ENCODE results near the gene RANBP1.
A peak's percentile ranks its signal among the peaks of the same experiment; 100 is the strongest.

The RANBP1 gene

GRCh38 chr22:20172141-20172613 lies 56.3 kb downstream of the RANBP1 start:
- DNase-seq (ENCODE audit: low read depth in 2 of 2): no peak

DNA sequence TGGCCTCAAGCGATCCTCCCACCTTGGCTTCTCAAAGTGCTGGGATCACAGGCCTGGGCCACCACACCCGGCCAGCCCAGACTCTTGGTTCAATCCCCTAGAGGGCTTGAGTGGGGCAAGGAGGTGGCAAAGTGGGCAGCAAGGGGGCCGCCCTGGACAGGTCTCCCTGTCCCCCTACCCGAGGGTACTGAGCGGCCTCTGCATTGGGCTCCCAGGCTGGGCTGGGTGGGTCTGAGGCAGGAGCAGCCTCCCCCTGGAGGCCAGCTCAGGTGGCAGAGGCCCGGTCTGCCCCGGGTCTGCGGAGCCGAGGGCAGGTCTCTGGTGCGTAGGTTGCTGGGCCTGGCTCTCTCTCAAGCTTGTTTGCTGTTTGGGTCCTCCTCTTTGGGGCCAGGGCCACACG lies 57.3 kb downstream of the RANBP1 start:
- no peak for DNase-seq (ENCODE audit: low read depth in 2 of 2)

DNA sequence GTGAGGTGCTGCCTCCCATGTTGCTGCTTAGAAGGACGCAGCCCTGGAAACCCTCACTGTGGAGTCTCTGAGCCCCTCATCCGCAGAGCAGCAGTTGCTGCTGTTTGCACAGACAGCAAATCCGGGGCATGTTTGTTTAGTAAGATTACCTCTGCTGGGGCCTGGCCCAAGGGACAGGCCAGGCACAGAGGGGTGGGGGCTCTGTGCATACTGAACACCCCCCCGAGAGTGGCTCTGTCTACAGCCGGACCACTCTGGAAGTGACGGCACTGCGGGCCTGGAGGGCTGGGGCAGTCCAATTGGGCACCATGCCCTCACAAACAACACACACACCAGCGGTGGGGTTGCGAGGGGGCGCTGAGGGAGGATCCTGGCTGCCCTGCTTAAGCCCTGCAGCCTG lies 57.9 kb downstream of the RANBP1 start:
- DNase-seq (ENCODE audit: low read depth in 2 of 2): no peak

DNA sequence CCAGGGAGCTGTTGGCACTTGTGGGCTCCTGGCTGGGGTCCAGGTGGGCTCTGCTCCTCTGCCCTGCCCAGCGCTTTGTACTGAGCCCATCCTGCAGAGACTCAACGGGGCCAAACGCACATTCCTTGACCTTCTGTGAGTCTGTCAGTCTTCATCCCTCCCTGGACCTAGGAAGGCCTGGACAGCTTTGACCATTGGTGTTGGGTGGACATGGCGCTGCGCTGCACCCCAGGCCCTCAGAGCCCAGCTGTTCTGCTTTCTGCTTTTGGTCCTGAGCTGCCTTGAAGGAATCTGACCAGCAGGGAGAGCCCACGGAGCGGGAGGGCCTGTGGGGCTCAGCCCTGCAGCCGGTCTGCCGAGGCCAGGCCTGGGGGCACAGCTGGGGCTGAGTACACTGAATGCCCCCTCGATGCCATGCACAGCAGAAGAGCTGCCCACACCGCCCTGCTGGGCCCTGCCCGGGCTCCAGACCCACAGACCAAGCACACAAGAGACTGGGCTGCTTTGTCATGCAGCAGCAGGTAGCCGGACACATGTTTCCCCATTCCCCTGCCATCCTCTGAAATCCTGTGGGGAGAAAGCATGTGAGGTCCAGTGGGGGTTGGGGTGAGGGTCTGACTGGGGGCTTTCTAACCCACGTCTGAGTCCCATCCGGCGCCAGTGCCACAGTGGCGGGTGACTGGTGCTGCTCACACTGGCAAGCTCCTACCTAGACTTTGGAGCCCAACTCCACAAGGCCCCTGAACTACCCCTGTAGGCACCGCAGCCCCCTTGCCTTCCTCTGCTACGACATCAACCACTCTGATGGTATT lies 59.1 kb downstream of the RANBP1 start:
- no peak for DNase-seq (ENCODE audit: low read depth in 2 of 2)

GRCh38 chr22:20175597-20175900 lies 59.6 kb downstream of the RANBP1 start:
- DNase-seq (ENCODE audit: low read depth in 2 of 2): peak; percentile 36 to 44

DNA sequence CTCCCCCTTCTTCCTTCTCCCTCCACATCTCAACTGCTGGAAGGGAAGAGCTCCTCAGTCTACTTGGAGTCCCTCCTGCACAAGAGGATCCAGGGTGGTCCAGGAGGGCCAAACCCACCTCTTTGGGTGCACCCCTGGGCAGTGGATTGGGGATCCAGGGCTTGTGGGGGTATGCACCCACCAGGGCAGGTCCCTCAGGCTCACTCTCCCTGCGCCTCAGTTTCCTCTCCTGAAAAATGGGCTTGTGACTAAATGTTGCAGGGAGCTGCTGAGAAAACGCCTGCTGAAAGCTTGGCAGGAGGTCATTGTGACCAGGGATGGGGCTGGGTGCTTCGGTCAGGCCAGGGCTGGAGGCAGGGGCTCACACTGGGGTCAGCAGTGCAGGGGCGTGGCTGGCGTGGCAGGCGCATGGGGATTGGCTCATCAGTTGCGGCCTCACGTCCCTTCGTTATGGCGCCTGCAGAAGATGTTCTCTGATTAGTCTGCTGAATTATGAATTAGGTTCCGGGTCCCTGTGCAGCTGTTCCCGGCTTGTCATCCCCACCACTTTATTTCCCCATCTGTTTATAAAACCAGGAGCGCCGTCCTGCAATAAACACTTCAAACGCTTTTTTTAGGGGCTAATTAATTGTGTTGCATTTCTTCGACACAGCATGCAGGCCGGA lies 60.6 kb downstream of the RANBP1 start:
- DNase-seq (ENCODE audit: low read depth in 2 of 2): no peak

Data from fibroblast of skin of left quadriceps (primary cell).